ENCODE measurements around the gene PTAFR.

- TF ChIP-seq CTCF (IDR thresholded peaks at IDR 0.05; ENCODE audit: low read length), result no peak
- no peak for TF ChIP-seq EZH2 (optimal IDR thresholded peaks at IDR 0.05; ENCODE audit: low read depth, low read length)
Observed at GRCh38 chr1:28132171-28133167, 44.0 kb downstream of the PTAFR start.
